ENCODE data around the gene TRAK2.
"Not testable (repeated sequence)": the region's sequence is repeated elsewhere in the genome, so short reads cannot be mapped to it uniquely, and the experiment has no call there.

Gene TRAK2

GRCh38 chr2:201378496-201379397 is 72.5 kb downstream of the TRAK2 start:
- H3K4me1 ChIP-seq (ENCODE audit: insufficient read depth, low read length, severe bottlenecking): no peaks in the 10 kb centered on the region
- H3K9ac ChIP-seq (ENCODE audit: low read length): no peak overlapping the region
- H3K27me3 ChIP-seq (ENCODE audit: insufficient read depth, low read length): no peaks in the 10 kb centered on the region
- H3K4me2 ChIP-seq (ENCODE audit: low read length): no peak overlapping the region
- no peaks in the 10 kb centered on the region for H3K9me3 ChIP-seq (ENCODE audit: low read length)
- H3K79me2 ChIP-seq (ENCODE audit: insufficient read depth, low read length): no peaks in the 10 kb centered on the region
- no peak overlapping the region for H2AFZ ChIP-seq (ENCODE audit: low read length)
- H4K20me1 ChIP-seq (ENCODE audit: insufficient read depth, low read length): no peaks in the 10 kb centered on the region
- peaks cover 21% of the 10 kb centered on the region for H3K36me3 ChIP-seq (ENCODE audit: insufficient read depth, low read length)
- H3K4me3 ChIP-seq (ENCODE audit: low read depth, low read length, poor library complexity, severe bottlenecking): no peak overlapping the region
- H3F3A ChIP-seq (ENCODE audit: insufficient read depth, low read length): no peaks in the 10 kb centered on the region
- H3K27ac ChIP-seq (ENCODE audit: low read depth, low read length, poor library complexity, severe bottlenecking): no peak overlapping the region
- H3K9me2 ChIP-seq (ENCODE audit: low read depth, low read length): no peaks in the 10 kb centered on the region
- no peak for TF ChIP-seq EZH2 (IDR thresholded peaks at IDR 0.05; ENCODE audit: borderline replicate concordance, low read length)
- no peak for TF ChIP-seq CTCF (IDR thresholded peaks at IDR 0.05; ENCODE audit: low read length)

- Histone ChIP-seq H3K9me3 (ENCODE audit: low read length) (no peaks in the 10 kb centered on the region), H3K9me2 (ENCODE audit: low read depth, low read length) (no peaks in the 10 kb centered on the region), H3K27me3 (ENCODE audit: insufficient read depth, low read length) (no peaks in the 10 kb centered on the region), H2AFZ (ENCODE audit: low read length) (no peak overlapping the region), H3F3A (ENCODE audit: insufficient read depth, low read length) (no peaks in the 10 kb centered on the region), H3K9ac (ENCODE audit: low read length) (no peak overlapping the region), H3K27ac (ENCODE audit: low read depth, low read length, poor library complexity, severe bottlenecking) (no peak overlapping the region), H3K4me2 (ENCODE audit: low read length) (no peak overlapping the region), H3K79me2 (ENCODE audit: insufficient read depth, low read length) (no peaks in the 10 kb centered on the region), H4K20me1 (ENCODE audit: insufficient read depth, low read length) (no peaks in the 10 kb centered on the region), H3K4me1 (ENCODE audit: insufficient read depth, low read length, severe bottlenecking) (no peaks in the 10 kb centered on the region), H3K36me3 (ENCODE audit: insufficient read depth, low read length) (peaks cover 16% of the 10 kb centered on the region), H3K4me3 (ENCODE audit: low read depth, low read length, poor library complexity, severe bottlenecking) (no peak overlapping the region)
- no peak for TF ChIP-seq EZH2 (IDR thresholded peaks at IDR 0.05; ENCODE audit: borderline replicate concordance, low read length)
- TF ChIP-seq CTCF (IDR thresholded peaks at IDR 0.05; ENCODE audit: low read length): no peak
Observed at GRCh38 chr2:201377218-201377617, 74.0 kb downstream of the TRAK2 start.

GRCh38 chr2:201369775-201370174 is 81.5 kb downstream of the TRAK2 start:
- Histone ChIP-seq H4K20me1 (ENCODE audit: insufficient read depth, low read length) (no peaks in the 10 kb centered on the region), H3K36me3 (ENCODE audit: insufficient read depth, low read length) (no peaks in the 10 kb centered on the region), H3K4me2 (ENCODE audit: low read length) (no peak overlapping the region), H3K27ac (ENCODE audit: low read depth, low read length, poor library complexity, severe bottlenecking) (no peak overlapping the region), H3K27me3 (ENCODE audit: insufficient read depth, low read length) (no peaks in the 10 kb centered on the region), H3K4me1 (ENCODE audit: insufficient read depth, low read length, severe bottlenecking) (no peaks in the 10 kb centered on the region), H2AFZ (ENCODE audit: low read length) (no peak overlapping the region), H3K79me2 (ENCODE audit: insufficient read depth, low read length) (no peaks in the 10 kb centered on the region), H3K4me3 (ENCODE audit: low read depth, low read length, poor library complexity, severe bottlenecking) (no peak overlapping the region), H3K9me3 (ENCODE audit: low read length) (peaks cover 3% of the 10 kb centered on the region; the same call in 1 of the 2 replicates), H3K9ac (ENCODE audit: low read length) (no peak overlapping the region), H3K9me2 (ENCODE audit: low read depth, low read length) (no peaks in the 10 kb centered on the region), H3F3A (ENCODE audit: insufficient read depth, low read length) (no peaks in the 10 kb centered on the region)
- no peak for TF ChIP-seq EZH2 (IDR thresholded peaks at IDR 0.05; ENCODE audit: borderline replicate concordance, low read length)
- no peak for TF ChIP-seq CTCF (IDR thresholded peaks at IDR 0.05; ENCODE audit: low read length)

- not testable (repeated sequence) for H2AFZ ChIP-seq (ENCODE audit: low read length); H3K9ac ChIP-seq (ENCODE audit: low read length); H3K4me1 ChIP-seq (ENCODE audit: insufficient read depth, low read length, severe bottlenecking); H3K4me2 ChIP-seq (ENCODE audit: low read length); H3K27ac ChIP-seq (ENCODE audit: low read depth, low read length, poor library complexity, severe bottlenecking); H3K9me2 ChIP-seq (ENCODE audit: low read depth, low read length); H4K20me1 ChIP-seq (ENCODE audit: insufficient read depth, low read length); H3K79me2 ChIP-seq (ENCODE audit: insufficient read depth, low read length); H3K9me3 ChIP-seq (ENCODE audit: low read length); H3K4me3 ChIP-seq (ENCODE audit: low read depth, low read length, poor library complexity, severe bottlenecking); H3K36me3 ChIP-seq (ENCODE audit: insufficient read depth, low read length); H3F3A ChIP-seq (ENCODE audit: insufficient read depth, low read length); H3K27me3 ChIP-seq (ENCODE audit: insufficient read depth, low read length)
Observed at GRCh38 chr2:201369318-201369717, 81.9 kb downstream of the TRAK2 start.

Data from OCI-LY1 (cell line).